Upper lobe of left lung (tissue), 4 donors: ENCODE results near the gene CREB3L2.

Experiments used
- CTCF ChIP-seq, 6 experiments: fragments of 450-650 bp in 4 of 6; fragments of 200-600 bp in 2 of 6; sonication (generic) in 2 of 6; IDR thresholded peaks; one replicate each; pipeline ENCODE4 v1.5.1; 2016 to 2019; ENCODE audit warnings: antibody characterized with exemption in 6 of 6
- EP300 ChIP-seq, 4 donors: sonication (generic); formaldehyde crosslinking; IDR thresholded peaks; one replicate each; pipeline ENCODE4 v1.5.1; 2017; ENCODE audit warnings: antibody characterized with exemption in 4 of 4, control low read depth in 2 of 4
- POLR2A ChIP-seq, 4 donors: fragments of 450-650 bp; IDR thresholded peaks; one replicate each; pipeline ENCODE4 v1.5.1; 2016 to 2017; ENCODE audit warnings: antibody characterized with exemption in 4 of 4, mild to moderate bottlenecking in 2 of 4
- POLR2AphosphoS5 ChIP-seq, 2 donors: sonication (generic); formaldehyde crosslinking; IDR thresholded peaks; one replicate each; pipeline ENCODE4 v1.5.1; 2017; ENCODE audit warnings: antibody characterized with exemption in 2 of 2

GRCh38 chr7:137967143-137968018, 34.5 kb downstream of the CREB3L2 start:
- TF ChIP-seq CTCF (IDR thresholded peaks at IDR 0.05) (no peak), POLR2A (IDR thresholded peaks at IDR 0.05) (no peak), POLR2AphosphoS5 (IDR thresholded peaks at IDR 0.05) (no peak), EP300 (IDR thresholded peaks at IDR 0.05) (no peak)
